ENCODE results near the gene DSTN.

- no peak for TF ChIP-seq JUN (IDR thresholded peaks at IDR 0.05; ENCODE audit: borderline replicate concordance, low read depth, low read length)
- no peak for TF ChIP-seq JUN (CRISPR knock-in tag; IDR thresholded peaks at IDR 0.05; ENCODE audit: borderline replicate concordance)
- TF ChIP-seq ZFP36 (IDR thresholded peaks at IDR 0.05; ENCODE audit: low read depth, low read length, partially characterized antibody) = no peak
- no peak for TF ChIP-seq BCOR (IDR thresholded peaks at IDR 0.05)
- no peak for TF ChIP-seq PPARD (CRISPR knock-in tag; IDR thresholded peaks at IDR 0.05)
- no peak for TF ChIP-seq ZZZ3 (IDR thresholded peaks at IDR 0.05)
- no peak for TF ChIP-seq NFIC (IDR thresholded peaks at IDR 0.05)
- TF ChIP-seq MYC (IDR thresholded peaks at IDR 0.05; ENCODE audit: low read depth, low read length) = no peak
- TF ChIP-seq MYC (CRISPR knock-in tag; IDR thresholded peaks at IDR 0.05; ENCODE audit: borderline replicate concordance, low read depth) = no peak
Measured at GRCh38 chr20:17633221-17633849, 63.5 kb downstream of the DSTN start.
